ENCODE data around the gene IL10. TPM values are rescaled to one million over a fixed set of nuclear protein-coding genes. Genes with fewer than 3 reads are reported as not detected.

Gene IL10
- total and polyA plus RNA-seq, 4 donors: 0.37 to 37.3 (median 2.9) TPM

GRCh38 chr1:206727981-206728696, 44.2 kb downstream of the IL10 start:
- Histone ChIP-seq H3K36me3 (ENCODE audit: control insufficient read depth in 4 of 4, insufficient read depth in 4 of 4, low read length in 4 of 4) (peaks cover 15 to 41% (median 23%) of the 10 kb centered on the region in 4 donors), H3K27me3 (ENCODE audit: control insufficient read depth in 3 of 3, insufficient read depth in 3 of 3, low read length in 2 of 3) (no peaks in the 10 kb centered on the region), H3K27ac (ENCODE audit: low read depth in 1 of 2, low read length in 1 of 2) (peak overlapping the region in 1 of 2 donors; percentile 46), H3K9ac (ENCODE audit: insufficient read depth in 1 of 2, low read length in 2 of 2) (no peak overlapping the region), H3K4me3 (no peak overlapping the region), H3K4me1 (ENCODE audit: control insufficient read depth in 5 of 5, insufficient read depth in 5 of 5, low read length in 5 of 5) (peaks cover 0 to 22% (median 4%) of the 10 kb centered on the region in 5 donors), H3K9me3 (ENCODE audit: control insufficient read depth in 4 of 4, insufficient read depth in 3 of 4, low read length in 3 of 4) (no peaks in the 10 kb centered on the region)
- DNase-seq (no peak), ATAC-seq (ENCODE audit: insufficient read depth, low FRiP score) (no peak)
- TF ChIP-seq CTCF (IDR thresholded peaks at IDR 0.05; ENCODE audit: control extremely low read depth, extremely low read depth): no peak
- WGBS, 2 donors: 63 to 75% methylated on average over 8 of the region's 8 CpGs

- H3K27ac ChIP-seq (ENCODE audit: low read depth in 1 of 2, low read length in 1 of 2): peak overlapping the region; percentile 29 to 49
- H3K9me3 ChIP-seq (ENCODE audit: control insufficient read depth in 4 of 4, insufficient read depth in 3 of 4, low read length in 3 of 4): no peaks in the 10 kb centered on the region
Measured at GRCh38 chr1:206725109-206725963, 47.0 kb downstream of the IL10 start.

GRCh38 chr1:206723805-206724472, 48.4 kb downstream of the IL10 start:
- H3K36me3 ChIP-seq (ENCODE audit: control insufficient read depth in 4 of 4, insufficient read depth in 4 of 4, low read length in 4 of 4): peaks cover 0 to 1% (median 0%) of the 10 kb centered on the region in 4 donors
- TF ChIP-seq CTCF (IDR thresholded peaks at IDR 0.05; ENCODE audit: control extremely low read depth, extremely low read depth): no peak
- H3K27ac ChIP-seq (ENCODE audit: low read depth in 1 of 2, low read length in 1 of 2): peak overlapping the region; percentile 71 to 90
- no peak overlapping the region for H3K9ac ChIP-seq (ENCODE audit: insufficient read depth in 1 of 2, low read length in 2 of 2)
- peaks cover 0 to 54% (median 4%) of the 10 kb centered on the region in 5 donors for H3K4me1 ChIP-seq (ENCODE audit: control insufficient read depth in 5 of 5, insufficient read depth in 5 of 5, low read length in 5 of 5)
- DNase-seq (peak in 2 of 3 donors; percentile 41 to 53), ATAC-seq (ENCODE audit: insufficient read depth, low FRiP score) (peak; percentile 58)
- H3K27me3 ChIP-seq (ENCODE audit: control insufficient read depth in 3 of 3, insufficient read depth in 3 of 3, low read length in 2 of 3): no peaks in the 10 kb centered on the region
- H3K9me3 ChIP-seq (ENCODE audit: control insufficient read depth in 4 of 4, insufficient read depth in 3 of 4, low read length in 3 of 4): no peaks in the 10 kb centered on the region
- WGBS, 2 donors: 26 to 47% methylated on average over 12 of the region's 12 CpGs
- H3K4me3 ChIP-seq: no peak overlapping the region

More at GRCh38 chr1:206725109-206725963, 47.0 kb downstream of the IL10 start:
- Histone ChIP-seq H3K4me3 (no peak overlapping the region), H3K36me3 (ENCODE audit: control insufficient read depth in 4 of 4, insufficient read depth in 4 of 4, low read length in 4 of 4) (peaks cover 6 to 14% (median 9%) of the 10 kb centered on the region in 4 donors), H3K4me1 (ENCODE audit: control insufficient read depth in 5 of 5, insufficient read depth in 5 of 5, low read length in 5 of 5) (peaks cover 0 to 41% (median 4%) of the 10 kb centered on the region in 5 donors), H3K27me3 (ENCODE audit: control insufficient read depth in 3 of 3, insufficient read depth in 3 of 3, low read length in 2 of 3) (no peaks in the 10 kb centered on the region), H3K9ac (ENCODE audit: insufficient read depth in 1 of 2, low read length in 2 of 2) (no peak overlapping the region)
- ATAC-seq (ENCODE audit: insufficient read depth, low FRiP score) (no peak), DNase-seq (peak in 2 of 3 donors; percentile 48 to 50)
- TF ChIP-seq CTCF (IDR thresholded peaks at IDR 0.05; ENCODE audit: control extremely low read depth, extremely low read depth): peak; percentile 17
- WGBS, 2 donors: 56 to 74% methylated on average over 9 of the region's 9 CpGs

Measured in lung (tissue), 12 donors.